Measurements from ENCODE around the gene DLGAP1.
A peak's percentile ranks its signal among the peaks of the same experiment; 100 is the strongest.
"Not testable (repeated sequence)": the region's sequence is repeated elsewhere in the genome, so short reads cannot be mapped to it uniquely, and the experiment has no call there.

The DLGAP1 gene

GRCh38 chr18:3706279-3707097 is 748.6 kb downstream of the DLGAP1 start:
- H3K4me3 ChIP-seq (ENCODE audit: low read depth, low read length): no peak overlapping the region
- DNase-seq (ENCODE audit: low read depth): no peak
- no peak for TF ChIP-seq CTCF (IDR thresholded peaks at IDR 0.05; ENCODE audit: insufficient read depth, low read depth, low read length, missing control alignments)

GRCh38 chr18:3704556-3705344 is 750.4 kb downstream of the DLGAP1 start:
- no peak overlapping the region for H3K4me3 ChIP-seq (ENCODE audit: low read depth, low read length)
- DNase-seq (ENCODE audit: low read depth): no peak
- no peak for TF ChIP-seq CTCF (IDR thresholded peaks at IDR 0.05; ENCODE audit: insufficient read depth, low read depth, low read length, missing control alignments)

- H3K4me3 ChIP-seq (ENCODE audit: low read depth, low read length): no peak overlapping the region
- peak; percentile 40 for TF ChIP-seq CTCF (IDR thresholded peaks at IDR 0.05; ENCODE audit: insufficient read depth, low read depth, low read length, missing control alignments)
- DNase-seq (ENCODE audit: low read depth): peak; percentile 17
Measured at GRCh38 chr18:3703732-3704176, 751.4 kb downstream of the DLGAP1 start.

- not testable (repeated sequence) for DNase-seq (ENCODE audit: low read depth); H3K4me3 ChIP-seq (ENCODE audit: low read depth, low read length)
Measured at GRCh38 chr18:3699707-3700567, 755.2 kb downstream of the DLGAP1 start.

- not testable (repeated sequence) for H3K4me3 ChIP-seq (ENCODE audit: low read depth, low read length); DNase-seq (ENCODE audit: low read depth)
Measured at GRCh38 chr18:3694030-3694778, 760.9 kb downstream of the DLGAP1 start.

- no peak for TF ChIP-seq CTCF (IDR thresholded peaks at IDR 0.05; ENCODE audit: insufficient read depth, low read depth, low read length, missing control alignments)
- no peak overlapping the region for H3K4me3 ChIP-seq (ENCODE audit: low read depth, low read length)
- no peak for DNase-seq (ENCODE audit: low read depth)
Measured at GRCh38 chr18:3693410-3693809, 761.7 kb downstream of the DLGAP1 start.

GRCh38 chr18:3692691-3693090 is 762.4 kb downstream of the DLGAP1 start:
- DNase-seq (ENCODE audit: low read depth): no peak
- H3K4me3 ChIP-seq (ENCODE audit: low read depth, low read length): no peak overlapping the region
- no peak for TF ChIP-seq CTCF (IDR thresholded peaks at IDR 0.05; ENCODE audit: insufficient read depth, low read depth, low read length, missing control alignments)
